IPS-NIHi7 (cell line): Measurements from ENCODE around the gene PDE4D.
"Not testable (repeated sequence)": the region's sequence is repeated elsewhere in the genome, so short reads cannot be mapped to it uniquely, and the experiment has no call there.

Source experiments
- DNase-seq: peaks from one replicate; pipeline ENCODE4 v3.0.0; 2012; ENCODE audit warnings: mixed read lengths; ENCODE audit errors: extremely low spot score

PDE4D gene

GRCh38 chr5:59332236-59332973, 561.1 kb downstream of the PDE4D start:
- no peak for DNase-seq

GRCh38 chr5:59330680-59331079, 562.8 kb downstream of the PDE4D start:
- no peak for DNase-seq

DNA sequence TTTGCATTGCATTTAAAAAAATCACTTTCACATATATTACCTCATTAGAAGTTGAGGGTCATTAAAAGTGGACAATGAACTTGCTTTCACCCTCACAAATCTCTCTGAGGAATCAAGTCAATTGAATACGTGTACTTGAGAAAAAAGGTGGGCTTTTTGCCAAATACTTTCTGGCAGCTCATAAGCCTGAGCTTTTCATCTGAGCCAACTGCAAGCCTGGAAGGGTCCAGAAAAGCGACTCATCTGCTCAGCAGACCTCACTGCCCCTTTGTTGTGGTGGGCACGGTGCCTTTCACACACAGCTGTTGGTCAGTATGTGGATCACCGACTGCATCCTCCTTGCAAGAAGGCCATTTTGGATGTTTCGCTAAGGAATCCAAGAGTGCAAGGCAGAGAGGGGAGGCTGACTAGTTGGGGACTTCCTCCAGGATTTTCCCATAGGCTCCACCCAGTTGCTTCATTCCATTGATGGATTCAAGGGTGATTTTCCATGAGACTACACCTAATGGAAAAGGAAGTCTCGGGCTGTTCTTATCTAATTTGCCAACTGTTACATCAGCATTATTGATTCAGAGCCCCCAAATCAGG, 564.7 kb downstream of the PDE4D start:
- DNase-seq = no peak

DNA sequence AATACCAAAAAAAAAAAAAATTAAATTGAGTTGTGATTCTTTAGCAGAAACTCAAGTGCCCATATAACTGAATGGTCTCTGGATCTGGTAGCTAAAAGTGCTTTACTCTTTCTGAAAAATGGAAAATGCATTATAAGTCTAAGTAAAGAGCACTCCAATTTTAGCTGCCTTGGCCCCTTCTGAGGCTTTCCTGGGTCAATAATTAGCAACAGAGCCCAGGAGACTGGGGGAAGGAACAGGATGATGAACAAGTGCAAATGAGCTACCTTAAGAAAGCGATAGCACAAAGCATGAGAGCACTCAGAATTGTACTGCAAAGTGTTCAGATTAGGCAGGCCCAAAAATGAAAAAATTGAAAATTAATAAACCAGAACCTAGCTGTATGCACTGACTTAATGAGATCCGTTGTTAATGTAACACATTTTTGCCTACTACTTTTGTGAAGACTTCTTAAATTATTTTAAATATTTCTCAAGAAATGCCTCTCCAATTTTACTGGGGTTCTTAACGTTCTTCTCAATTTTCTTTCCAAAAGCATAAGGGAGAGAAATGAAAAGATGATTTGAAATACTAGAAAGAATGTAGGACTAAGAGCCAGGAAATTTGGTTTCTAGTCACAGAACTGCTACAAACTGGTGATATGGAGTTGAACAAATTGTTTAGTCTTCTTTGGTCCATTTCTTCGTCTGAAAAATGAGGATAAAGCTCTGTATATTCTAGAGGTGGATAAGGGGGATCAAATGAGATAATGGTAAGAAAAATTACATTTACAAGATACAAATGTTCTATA, 566.1 kb downstream of the PDE4D start:
- no peak for DNase-seq

DNA sequence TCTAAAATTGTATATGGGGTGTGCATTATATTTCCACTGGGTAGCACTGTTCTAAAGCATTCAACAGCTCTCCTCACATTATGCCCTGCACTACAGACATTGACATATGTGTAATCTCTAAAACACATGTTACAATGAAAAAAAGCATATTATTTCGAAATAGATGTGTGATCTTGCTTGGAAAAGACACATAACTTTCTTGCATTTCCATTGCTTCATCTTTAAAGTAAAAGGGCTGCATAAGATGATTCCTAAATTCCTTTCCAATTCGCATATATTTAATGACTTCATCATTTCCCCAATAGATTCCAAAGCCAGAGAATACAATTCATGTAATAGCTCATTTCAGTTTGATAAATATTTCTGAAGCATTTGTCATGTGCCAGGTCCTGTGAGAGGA, 566.9 kb downstream of the PDE4D start:
- DNase-seq = no peak

GRCh38 chr5:59325070-59325469, 568.5 kb downstream of the PDE4D start:
- no peak for DNase-seq

DNA sequence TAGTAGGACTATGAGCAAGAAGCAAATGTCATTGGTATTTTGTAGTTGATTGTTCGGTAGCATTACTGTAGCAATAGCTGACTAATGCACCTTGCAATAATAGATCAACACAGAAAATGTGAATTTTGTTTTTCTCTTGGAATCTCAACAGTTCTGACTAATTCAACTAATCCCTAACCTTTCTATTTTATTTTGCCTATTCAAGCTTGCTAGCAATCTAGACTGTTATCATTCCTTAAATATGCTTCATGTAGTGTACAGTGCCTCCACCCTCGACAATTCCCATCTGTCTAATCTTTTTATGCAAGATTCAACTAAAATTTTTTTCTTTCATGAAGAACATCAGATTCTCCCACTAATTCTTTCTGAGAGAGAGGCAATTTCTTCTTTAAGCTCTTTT, 570.6 kb downstream of the PDE4D start:
- DNase-seq = no peak

GRCh38 chr5:59322058-59322457, 571.5 kb downstream of the PDE4D start:
- DNase-seq = no peak

DNA sequence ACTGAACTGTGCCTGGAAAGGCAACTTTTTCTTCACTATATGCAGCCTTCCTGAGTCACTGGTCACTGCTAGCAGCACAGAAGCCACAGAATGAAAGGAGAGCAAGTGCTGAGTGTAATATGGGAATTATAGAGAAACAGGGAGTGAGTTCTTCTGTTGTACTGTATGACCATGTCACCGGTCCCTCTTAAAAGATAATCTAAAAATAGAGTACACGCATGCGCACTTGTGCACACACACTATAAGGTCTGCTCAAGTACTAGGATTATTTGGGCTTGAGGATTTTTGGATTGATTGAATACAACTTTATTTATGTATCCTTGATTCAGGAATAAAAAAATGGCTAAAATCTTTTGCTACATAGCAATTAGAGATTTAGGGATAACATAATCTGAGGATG, 571.9 kb downstream of the PDE4D start:
- DNase-seq = no peak

DNA sequence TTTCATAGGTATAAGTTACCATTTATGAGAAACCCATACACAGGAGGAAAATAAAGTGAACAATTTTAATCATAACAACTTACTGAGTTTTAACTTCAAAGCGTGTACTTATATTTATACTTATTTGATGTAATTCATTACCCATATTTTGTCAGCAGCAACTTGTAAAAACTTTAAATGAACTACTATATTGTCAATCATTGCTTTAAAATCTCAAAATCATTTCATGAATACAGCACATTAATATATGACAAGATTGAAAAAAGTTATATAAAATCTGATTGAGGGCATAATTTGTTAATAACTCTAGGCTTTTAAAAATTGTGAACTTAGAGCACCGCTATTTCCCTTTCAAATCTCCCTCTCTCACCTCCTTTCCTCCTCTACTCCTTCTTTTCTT, 573.1 kb downstream of the PDE4D start:
- no peak for DNase-seq

DNA sequence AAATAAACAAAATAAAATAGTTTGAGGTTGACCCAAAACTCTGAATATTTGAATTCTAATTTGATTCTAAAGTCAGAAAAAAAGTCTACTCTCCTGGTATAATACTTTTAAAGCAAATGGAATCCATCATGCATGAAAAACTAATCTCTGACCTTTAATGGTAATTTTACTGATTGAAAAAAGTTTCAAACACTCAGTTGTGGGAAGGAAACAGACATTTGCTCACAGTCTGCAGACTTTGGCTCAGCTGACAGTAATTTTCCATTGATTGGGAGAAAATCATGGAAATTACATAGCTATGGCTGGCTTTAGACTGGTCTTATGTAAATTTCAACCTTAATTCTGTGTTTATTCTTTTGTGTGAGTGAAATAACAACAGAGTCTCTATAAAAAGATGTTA, 574.3 kb downstream of the PDE4D start:
- DNase-seq = no peak

DNA sequence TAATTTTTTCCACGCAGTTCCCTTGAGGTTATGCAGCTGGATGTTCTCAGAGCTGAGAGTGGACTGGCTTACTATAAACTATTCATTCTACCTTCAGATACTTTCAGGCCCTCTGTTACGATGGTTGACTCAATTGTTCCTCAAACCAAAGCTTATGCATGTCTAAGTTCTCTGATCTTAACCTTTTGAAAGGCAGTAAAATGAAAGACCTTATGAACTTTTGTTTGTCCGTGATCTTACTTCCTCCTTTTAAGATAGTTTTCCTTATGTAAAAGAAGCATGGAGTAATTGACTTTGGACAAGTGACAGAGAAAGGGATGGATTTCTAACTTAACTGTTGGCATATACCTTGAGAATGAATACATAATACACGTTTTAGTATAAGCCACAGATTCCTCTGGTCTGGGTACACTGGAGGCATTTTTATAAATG, 575.7 kb downstream of the PDE4D start:
- DNase-seq = no peak

- no peak for DNase-seq
Measured at GRCh38 chr5:59317023-59317773, 576.3 kb downstream of the PDE4D start.

DNA sequence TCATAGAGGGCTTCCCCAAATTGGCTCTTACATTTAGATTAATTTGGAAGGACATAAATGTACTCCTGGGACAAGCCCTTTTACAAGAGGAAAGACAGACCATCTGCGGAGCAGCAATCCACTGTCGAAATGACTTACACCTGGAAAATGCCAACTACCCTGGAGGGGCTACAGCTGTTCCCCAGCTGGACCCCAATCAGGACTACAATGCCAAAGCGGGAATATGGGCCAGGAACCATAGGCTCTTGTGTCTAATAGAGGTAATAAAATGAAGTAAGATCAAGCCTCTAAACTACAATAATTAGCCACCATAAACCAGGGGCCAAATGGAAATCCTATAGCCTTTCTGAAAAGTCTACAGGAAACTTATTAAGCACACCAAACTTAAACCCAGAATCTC, 581.3 kb downstream of the PDE4D start:
- DNase-seq = no peak

- not testable (repeated sequence) for DNase-seq
Measured at GRCh38 chr5:59308685-59309084, 584.8 kb downstream of the PDE4D start.

GRCh38 chr5:59303289-59303716, 590.2 kb downstream of the PDE4D start:
- DNase-seq = not testable (repeated sequence)

DNA sequence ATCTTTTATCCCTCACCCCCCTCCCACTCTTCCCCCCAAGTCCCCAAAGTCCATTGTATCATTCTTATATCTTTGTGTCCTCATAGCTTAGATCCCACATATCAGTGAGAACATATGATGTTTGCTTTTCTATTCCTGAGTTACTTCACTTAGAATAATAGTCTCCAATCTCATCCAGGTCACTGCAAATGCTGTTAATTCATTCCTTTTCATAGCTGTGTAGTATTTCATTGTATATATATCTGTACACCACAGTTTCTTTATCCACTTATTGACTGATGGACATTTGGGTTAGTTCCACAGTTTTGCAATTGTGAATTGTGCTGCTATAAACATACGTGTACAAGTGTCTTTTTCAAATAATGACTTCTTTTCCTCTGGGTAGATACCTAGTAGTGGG, 591.0 kb downstream of the PDE4D start:
- DNase-seq = not testable (repeated sequence)

GRCh38 chr5:59301727-59302126, 591.8 kb downstream of the PDE4D start:
- DNase-seq = no peak

DNA sequence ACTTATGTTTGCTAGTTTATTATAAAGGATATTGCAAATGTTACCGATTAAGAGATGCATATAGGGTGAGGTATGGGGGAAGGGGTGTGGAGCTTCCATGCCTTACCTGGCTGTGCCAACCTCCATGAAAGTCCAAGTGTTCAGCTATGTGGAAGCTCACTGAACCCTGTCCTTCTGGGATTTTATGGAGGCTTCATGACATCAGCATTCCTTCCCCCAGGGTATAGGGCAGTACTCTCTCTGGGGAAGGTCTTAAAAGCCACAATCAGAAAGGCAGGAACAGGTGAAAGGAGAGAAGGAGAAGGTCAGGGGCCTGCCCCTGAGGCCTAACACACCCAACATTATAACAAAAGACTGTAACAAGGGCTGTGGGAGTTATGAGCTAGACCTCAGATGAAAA, 592.6 kb downstream of the PDE4D start:
- no peak for DNase-seq

GRCh38 chr5:59299006-59299405, 594.5 kb downstream of the PDE4D start:
- DNase-seq = no peak

GRCh38 chr5:59296317-59297264, 596.9 kb downstream of the PDE4D start:
- DNase-seq = no peak
